Esophagus muscularis mucosa (tissue), 4 donors: ENCODE measurements around the gene TSEN2.

Experiments used
- EP300 ChIP-seq: sonication (generic); formaldehyde crosslinking; IDR thresholded peaks from one replicate; pipeline ENCODE4 v1.6.1; 2017; ENCODE audit warnings: antibody characterized with exemption
- POLR2A ChIP-seq: fragments of 450-650 bp; IDR thresholded peaks from one replicate; pipeline ENCODE4 v1.6.1; 2017; ENCODE audit warnings: antibody characterized with exemption, moderate library complexity, mild to moderate bottlenecking, low read depth
- POLR2AphosphoS5 ChIP-seq, 2 donors: sonication (generic); formaldehyde crosslinking; IDR thresholded peaks; one replicate each; pipeline ENCODE4 v1.6.1; 2017; ENCODE audit warnings: antibody characterized with exemption in 2 of 2
- TF ChIP-seq, protein P1 (sequence below), 3 experiments: fragments of 200-600 bp in 2 of 3; fragments of 450-650 bp in 1 of 3; sonication (generic) in 2 of 3; IDR thresholded peaks; one replicate each; pipeline ENCODE4 v1.5.1; 2017 to 2019; ENCODE audit warnings: antibody characterized with exemption in 3 of 3, mild to moderate bottlenecking in 2 of 3, moderate library complexity in 1 of 3

DNA sequence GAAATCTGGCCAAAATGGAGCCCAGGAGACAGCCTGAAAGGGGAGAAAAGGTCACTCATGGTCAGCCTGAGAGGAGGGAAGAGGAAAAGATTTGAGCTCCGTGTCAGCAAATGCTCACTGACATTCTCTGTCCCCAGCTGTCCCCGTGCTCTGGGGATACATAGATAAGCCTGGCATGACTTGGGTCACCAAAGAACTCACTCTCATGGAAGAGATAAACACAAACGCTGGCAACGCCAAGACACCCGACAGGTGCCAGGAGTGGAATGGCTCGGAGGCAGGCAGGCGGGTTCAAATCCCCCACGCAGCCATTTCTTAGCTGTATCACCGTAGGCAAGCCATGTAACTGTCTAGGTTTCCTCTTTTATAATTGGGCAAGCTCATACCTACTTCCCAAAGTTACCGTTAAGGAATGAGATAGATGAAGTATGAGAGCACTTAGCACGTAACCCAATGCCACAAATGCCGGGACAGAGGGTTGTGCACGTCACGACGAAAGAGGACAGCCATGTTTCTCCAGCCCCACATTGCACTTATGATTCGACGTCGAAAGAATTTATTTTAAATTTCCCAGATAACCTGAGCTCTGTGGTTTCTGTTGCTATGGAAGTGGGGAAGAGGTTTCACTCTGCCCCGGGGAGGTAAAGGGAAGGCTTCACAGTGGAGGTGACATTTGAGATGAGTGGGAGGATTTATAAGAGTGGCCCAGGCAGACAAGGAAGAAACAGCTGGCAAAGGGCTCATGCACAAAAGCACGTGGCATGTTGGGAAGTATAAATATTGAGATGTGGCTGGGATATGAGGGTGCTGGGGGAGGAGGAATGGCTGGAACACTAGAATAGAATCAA is 41.4 kb upstream of the TSEN2 start:
- TF ChIP-seq POLR2AphosphoS5 (IDR thresholded peaks at IDR 0.05) (no peak), POLR2A (no peak), EP300 (no peak)
- TF ChIP-seq, protein P1, sequence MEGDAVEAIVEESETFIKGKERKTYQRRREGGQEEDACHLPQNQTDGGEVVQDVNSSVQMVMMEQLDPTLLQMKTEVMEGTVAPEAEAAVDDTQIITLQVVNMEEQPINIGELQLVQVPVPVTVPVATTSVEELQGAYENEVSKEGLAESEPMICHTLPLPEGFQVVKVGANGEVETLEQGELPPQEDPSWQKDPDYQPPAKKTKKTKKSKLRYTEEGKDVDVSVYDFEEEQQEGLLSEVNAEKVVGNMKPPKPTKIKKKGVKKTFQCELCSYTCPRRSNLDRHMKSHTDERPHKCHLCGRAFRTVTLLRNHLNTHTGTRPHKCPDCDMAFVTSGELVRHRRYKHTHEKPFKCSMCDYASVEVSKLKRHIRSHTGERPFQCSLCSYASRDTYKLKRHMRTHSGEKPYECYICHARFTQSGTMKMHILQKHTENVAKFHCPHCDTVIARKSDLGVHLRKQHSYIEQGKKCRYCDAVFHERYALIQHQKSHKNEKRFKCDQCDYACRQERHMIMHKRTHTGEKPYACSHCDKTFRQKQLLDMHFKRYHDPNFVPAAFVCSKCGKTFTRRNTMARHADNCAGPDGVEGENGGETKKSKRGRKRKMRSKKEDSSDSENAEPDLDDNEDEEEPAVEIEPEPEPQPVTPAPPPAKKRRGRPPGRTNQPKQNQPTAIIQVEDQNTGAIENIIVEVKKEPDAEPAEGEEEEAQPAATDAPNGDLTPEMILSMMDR (IDR thresholded peaks at IDR 0.05), result no peak
